ENCODE data around the gene OBSCN. TPM values are rescaled to one million over a fixed set of nuclear protein-coding genes. Genes with fewer than 3 reads are reported as not detected.

The OBSCN gene
- total RNA-seq, 4 donors from 2014 or later = 15.0 to 46.6 (median 34.4) TPM

DNA sequence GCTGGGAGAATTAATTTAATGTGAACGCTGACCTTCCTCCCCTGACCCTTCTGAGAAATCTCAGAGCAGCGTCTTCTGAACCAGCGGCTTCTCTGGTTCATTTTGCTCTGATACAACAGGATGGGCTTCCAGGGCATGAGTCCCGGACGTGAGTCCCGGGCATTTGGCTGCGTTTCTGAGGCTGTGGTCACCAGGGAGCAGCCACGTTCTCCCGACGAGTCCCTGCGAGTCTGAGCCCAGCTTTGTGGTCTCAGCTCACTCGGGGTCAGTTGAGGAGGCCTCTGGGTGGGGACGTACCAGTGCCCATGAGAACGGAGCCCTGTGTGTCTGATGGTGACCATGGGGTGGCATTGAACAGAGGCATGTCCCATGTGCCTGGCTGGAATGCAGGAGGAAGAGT, 17.7 kb upstream of the OBSCN start:
- Histone ChIP-seq H3K9me3 (no peaks in the 10 kb centered on the region), H3K27ac (no peak overlapping the region), H3K36me3 (peaks cover 4% of the 10 kb centered on the region), H3K27me3 (no peaks in the 10 kb centered on the region), H3K4me1 (no peaks in the 10 kb centered on the region), H3K4me3 (no peak overlapping the region)
- DNase-seq (ENCODE audit: low spot score in 2 of 2) = peak; percentile 42 to 43
- no peak for TF ChIP-seq EP300 (IDR thresholded peaks at IDR 0.05)
- TF ChIP-seq POLR2A (IDR thresholded peaks at IDR 0.05) = no peak
- TF ChIP-seq POLR2AphosphoS5 (IDR thresholded peaks at IDR 0.05) = no peak
- TF ChIP-seq, protein P1, sequence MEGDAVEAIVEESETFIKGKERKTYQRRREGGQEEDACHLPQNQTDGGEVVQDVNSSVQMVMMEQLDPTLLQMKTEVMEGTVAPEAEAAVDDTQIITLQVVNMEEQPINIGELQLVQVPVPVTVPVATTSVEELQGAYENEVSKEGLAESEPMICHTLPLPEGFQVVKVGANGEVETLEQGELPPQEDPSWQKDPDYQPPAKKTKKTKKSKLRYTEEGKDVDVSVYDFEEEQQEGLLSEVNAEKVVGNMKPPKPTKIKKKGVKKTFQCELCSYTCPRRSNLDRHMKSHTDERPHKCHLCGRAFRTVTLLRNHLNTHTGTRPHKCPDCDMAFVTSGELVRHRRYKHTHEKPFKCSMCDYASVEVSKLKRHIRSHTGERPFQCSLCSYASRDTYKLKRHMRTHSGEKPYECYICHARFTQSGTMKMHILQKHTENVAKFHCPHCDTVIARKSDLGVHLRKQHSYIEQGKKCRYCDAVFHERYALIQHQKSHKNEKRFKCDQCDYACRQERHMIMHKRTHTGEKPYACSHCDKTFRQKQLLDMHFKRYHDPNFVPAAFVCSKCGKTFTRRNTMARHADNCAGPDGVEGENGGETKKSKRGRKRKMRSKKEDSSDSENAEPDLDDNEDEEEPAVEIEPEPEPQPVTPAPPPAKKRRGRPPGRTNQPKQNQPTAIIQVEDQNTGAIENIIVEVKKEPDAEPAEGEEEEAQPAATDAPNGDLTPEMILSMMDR (IDR thresholded peaks at IDR 0.05) = no peak
- 92% methylated on average over 14 of the region's 14 CpGs for WGBS

DNA sequence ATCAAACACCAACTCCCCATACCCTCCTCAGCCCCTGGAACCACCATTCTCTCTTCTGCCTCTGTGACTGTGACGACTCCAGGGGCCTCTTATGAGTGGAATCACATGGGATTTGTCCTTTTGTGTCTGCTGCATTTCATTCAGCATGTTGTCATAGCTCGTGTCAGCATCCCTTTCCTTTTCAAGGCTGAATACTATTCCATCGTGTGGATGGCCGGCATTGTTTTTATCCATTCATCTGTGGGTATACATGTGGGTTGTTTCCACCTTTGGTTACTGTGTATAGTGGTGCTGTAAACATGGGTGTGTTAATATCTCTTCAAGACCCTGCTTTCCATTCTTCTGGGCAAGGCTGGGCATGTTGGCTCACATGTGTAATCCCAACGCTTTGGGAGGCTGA, 17.1 kb upstream of the OBSCN start:
- Histone ChIP-seq H3K36me3 (peaks cover 4% of the 10 kb centered on the region), H3K4me1 (no peaks in the 10 kb centered on the region), H3K27ac (no peak overlapping the region), H3K4me3 (no peak overlapping the region), H3K9me3 (no peaks in the 10 kb centered on the region), H3K27me3 (no peaks in the 10 kb centered on the region)
- TF ChIP-seq, protein P1 (IDR thresholded peaks at IDR 0.05) = no peak
- TF ChIP-seq POLR2A (IDR thresholded peaks at IDR 0.05) = no peak
- TF ChIP-seq POLR2AphosphoS5 (IDR thresholded peaks at IDR 0.05) = no peak
- TF ChIP-seq EP300 (IDR thresholded peaks at IDR 0.05) = no peak
- 94% methylated on average over 5 of the region's 5 CpGs for WGBS
- peak; percentile 16 to 28 for DNase-seq (ENCODE audit: low spot score in 2 of 2)

DNA sequence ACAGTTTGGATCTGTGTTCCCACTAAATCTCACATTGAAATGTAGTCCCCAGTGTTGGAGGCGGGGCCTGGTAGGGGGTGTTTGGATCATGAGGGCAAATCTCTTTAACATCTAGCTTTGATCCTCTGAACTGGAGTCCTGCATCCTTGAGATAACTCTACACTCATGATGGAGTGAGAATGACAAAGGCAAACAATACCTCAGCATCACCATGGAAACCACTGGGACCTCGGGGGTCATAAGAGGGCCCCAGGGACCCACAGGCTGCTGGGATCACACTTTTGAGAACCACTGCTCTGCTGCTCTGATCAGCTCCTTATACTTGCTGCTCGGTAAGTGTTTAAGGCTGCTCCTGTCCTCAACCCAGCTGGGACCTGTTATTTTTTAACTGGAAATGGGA, 13.4 kb upstream of the OBSCN start:
- Histone ChIP-seq H3K27me3 (no peaks in the 10 kb centered on the region), H3K4me1 (no peaks in the 10 kb centered on the region), H3K27ac (no peak overlapping the region), H3K36me3 (no peaks in the 10 kb centered on the region), H3K9me3 (peaks cover 10% of the 10 kb centered on the region), H3K4me3 (no peak overlapping the region)
- WGBS = 88% methylated on average over 3 of the region's 3 CpGs
- TF ChIP-seq, protein P1 (IDR thresholded peaks at IDR 0.05) = no peak
- no peak for TF ChIP-seq POLR2A (IDR thresholded peaks at IDR 0.05)
- no peak for TF ChIP-seq POLR2AphosphoS5 (IDR thresholded peaks at IDR 0.05)
- TF ChIP-seq EP300 (IDR thresholded peaks at IDR 0.05) = no peak
- peak; percentile 5 to 38 for DNase-seq (ENCODE audit: low spot score in 2 of 2)

DNA sequence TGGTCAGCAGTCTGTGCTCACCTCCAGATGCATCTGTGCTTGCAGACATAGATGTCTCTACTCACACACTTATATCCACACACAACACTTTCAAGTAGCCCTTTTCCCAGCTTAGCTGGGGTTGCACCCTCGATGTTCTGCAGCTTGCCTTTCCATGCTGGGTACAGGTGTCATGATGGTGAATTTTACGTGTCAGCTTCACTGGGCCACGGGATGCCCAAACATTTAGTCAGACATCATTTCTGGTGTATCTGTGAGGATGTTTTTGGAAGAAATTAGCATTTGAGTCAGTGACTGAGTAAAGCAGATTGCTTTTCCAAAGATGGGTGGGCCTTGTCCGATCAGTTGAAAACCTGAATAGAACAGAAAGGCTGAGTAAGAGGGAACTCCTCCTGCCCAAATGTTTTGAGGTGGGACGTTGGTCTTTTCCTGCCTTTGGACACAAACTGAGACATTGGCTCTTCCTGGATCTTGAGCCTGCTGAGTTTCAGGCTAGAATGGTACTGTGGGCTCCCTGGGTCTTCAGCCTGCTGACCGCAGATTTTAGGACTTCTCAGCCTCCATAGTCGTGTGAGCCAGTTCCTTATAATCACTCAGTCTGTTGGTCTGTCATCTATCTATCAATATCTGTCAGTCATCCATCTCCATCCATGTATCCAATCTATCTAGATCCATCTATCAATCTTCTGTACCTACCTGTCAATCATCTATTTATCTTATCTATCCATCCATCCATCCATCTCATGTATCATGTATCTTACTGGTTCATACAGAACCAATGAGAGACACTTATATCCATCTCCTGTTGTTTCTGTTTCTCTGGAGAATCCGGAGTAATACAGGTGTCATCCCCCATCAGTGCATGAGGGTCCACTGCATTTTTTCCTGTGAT, 12.7 kb upstream of the OBSCN start:
- WGBS = 88% methylated on average over 8 of the region's 8 CpGs
- H3K9me3 ChIP-seq = peaks cover 10% of the 10 kb centered on the region
- H3K36me3 ChIP-seq = no peaks in the 10 kb centered on the region
- TF ChIP-seq, protein P1 (IDR thresholded peaks at IDR 0.05) = no peak
- TF ChIP-seq POLR2A (IDR thresholded peaks at IDR 0.05) (no peak), EP300 (IDR thresholded peaks at IDR 0.05) (no peak), POLR2AphosphoS5 (IDR thresholded peaks at IDR 0.05) (no peak)
- no peaks in the 10 kb centered on the region for H3K27me3 ChIP-seq
- peak; percentile 11 to 14 for DNase-seq (ENCODE audit: low spot score in 2 of 2)
- H3K27ac ChIP-seq = no peak overlapping the region
- H3K4me1 ChIP-seq = no peaks in the 10 kb centered on the region
- no peak overlapping the region for H3K4me3 ChIP-seq

DNA sequence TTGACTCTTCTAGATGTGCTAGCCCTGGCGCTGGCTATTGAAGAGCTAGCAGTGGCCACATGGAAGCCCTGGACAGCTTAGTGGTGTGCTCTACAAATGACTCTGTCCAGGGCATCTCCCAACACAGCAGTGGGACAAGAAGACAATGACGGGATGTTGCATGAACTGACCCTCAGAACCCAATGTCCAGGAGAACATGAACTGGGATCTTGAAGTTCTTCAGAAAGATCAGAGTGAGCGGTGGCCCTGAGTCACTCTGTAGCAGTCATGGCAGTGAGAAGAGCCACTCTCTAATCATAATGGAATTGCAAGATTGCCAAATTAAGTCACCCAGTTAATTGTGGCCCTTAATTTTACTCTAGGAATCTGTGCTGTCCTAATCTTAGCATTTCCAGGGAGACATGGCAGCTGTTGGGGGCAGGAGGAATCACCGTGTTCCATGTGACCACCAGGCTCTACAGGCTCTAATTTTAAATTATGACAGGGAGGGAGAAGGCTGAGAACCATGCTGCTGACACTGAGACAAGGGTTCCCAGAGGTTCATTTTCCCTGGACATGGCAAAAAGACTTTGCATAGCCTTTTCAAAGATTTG, 10.2 kb upstream of the OBSCN start:
- peak; percentile 5 to 23 for DNase-seq (ENCODE audit: low spot score in 2 of 2)
- Histone ChIP-seq H3K27ac (no peak overlapping the region), H3K27me3 (no peaks in the 10 kb centered on the region), H3K9me3 (peaks cover 10% of the 10 kb centered on the region), H3K4me1 (no peaks in the 10 kb centered on the region), H3K36me3 (no peaks in the 10 kb centered on the region), H3K4me3 (no peak overlapping the region)
- WGBS = 98% methylated on average over 4 of the region's 4 CpGs
- no peak for TF ChIP-seq POLR2AphosphoS5 (IDR thresholded peaks at IDR 0.05)
- no peak for TF ChIP-seq POLR2A (IDR thresholded peaks at IDR 0.05)
- TF ChIP-seq, protein P1 (IDR thresholded peaks at IDR 0.05) = no peak
- TF ChIP-seq EP300 (IDR thresholded peaks at IDR 0.05) = no peak

Data from suprapubic skin (tissue), 4 donors.